ENCODE results near the gene FOSL2. TPM values are rescaled to one million over a fixed set of nuclear protein-coding genes. Genes with fewer than 3 reads are reported as not detected.
A peak's percentile ranks its signal among the peaks of the same experiment; 100 is the strongest.

The FOSL2 gene
- polyA plus RNA-seq (2013, experiment 1 of 2): 1.4 TPM
- 1.0 TPM for polyA plus RNA-seq (2013, experiment 2 of 2)

GRCh38 chr2:28392297-28393113 is at the start of gene FOSL2:
TSS of gene FOSL2 (plus strand) at chr2:28392858. CDS start at chr2:28393721, 863 bp downstream.
- Histone ChIP-seq H3K9ac (ENCODE audit: low read depth, low read length) (peak within 1 kb of the TSS; percentile 73), H3K4me1 (ENCODE audit: insufficient read depth, low read length) (peaks cover 30% of the 10 kb centered on the region), H3K36me3 (ENCODE audit: insufficient read depth, low read length) (no peaks in the 10 kb centered on the region), H3K27me3 (ENCODE audit: insufficient read depth, low read length) (peaks cover 65% of the 10 kb centered on the region), H3K4me3 (ENCODE audit: low read length) (peak within 1 kb of the TSS; percentile 72), H3K27ac (ENCODE audit: low read depth, low read length) (peak within 1 kb of the TSS; percentile 82), H3K9me3 (ENCODE audit: insufficient read depth, low read depth, low read length) (no peaks in the 10 kb centered on the region)
- WGBS: under 1% methylated on average over 86 of the region's 93 CpGs

- no peaks in the 10 kb centered on the region for H3K36me3 ChIP-seq (ENCODE audit: insufficient read depth, low read length)
- no peaks in the 10 kb centered on the region for H3K9me3 ChIP-seq (ENCODE audit: insufficient read depth, low read depth, low read length)
- no peak overlapping the region for H3K4me3 ChIP-seq (ENCODE audit: low read length)
- no peaks in the 10 kb centered on the region for H3K27me3 ChIP-seq (ENCODE audit: insufficient read depth, low read length)
- H3K9ac ChIP-seq (ENCODE audit: low read depth, low read length): no peak overlapping the region
- H3K4me1 ChIP-seq (ENCODE audit: insufficient read depth, low read length): peaks cover 24% of the 10 kb centered on the region
- no peak overlapping the region for H3K27ac ChIP-seq (ENCODE audit: low read depth, low read length)
- 85% methylated on average over 3 of the region's 5 CpGs for WGBS
Observed at GRCh38 chr2:28343184-28343942, 49.3 kb upstream of the FOSL2 start.

- Histone ChIP-seq H3K4me1 (ENCODE audit: insufficient read depth, low read length) (peaks cover 17% of the 10 kb centered on the region), H3K4me3 (ENCODE audit: low read length) (no peak overlapping the region), H3K27ac (ENCODE audit: low read depth, low read length) (no peak overlapping the region), H3K9me3 (ENCODE audit: insufficient read depth, low read depth, low read length) (no peaks in the 10 kb centered on the region), H3K36me3 (ENCODE audit: insufficient read depth, low read length) (no peaks in the 10 kb centered on the region), H3K9ac (ENCODE audit: low read depth, low read length) (no peak overlapping the region), H3K27me3 (ENCODE audit: insufficient read depth, low read length) (no peaks in the 10 kb centered on the region)
- 91% methylated on average over 20 of the region's 20 CpGs for WGBS
Observed at GRCh38 chr2:28343971-28344715, 48.5 kb upstream of the FOSL2 start.

GRCh38 chr2:28344756-28345373 is 47.8 kb upstream of the FOSL2 start:
- Histone ChIP-seq H3K4me3 (ENCODE audit: low read length) (no peak overlapping the region), H3K36me3 (ENCODE audit: insufficient read depth, low read length) (no peaks in the 10 kb centered on the region), H3K9ac (ENCODE audit: low read depth, low read length) (no peak overlapping the region), H3K9me3 (ENCODE audit: insufficient read depth, low read depth, low read length) (no peaks in the 10 kb centered on the region), H3K4me1 (ENCODE audit: insufficient read depth, low read length) (peaks cover 17% of the 10 kb centered on the region), H3K27ac (ENCODE audit: low read depth, low read length) (no peak overlapping the region), H3K27me3 (ENCODE audit: insufficient read depth, low read length) (no peaks in the 10 kb centered on the region)
- 91% methylated on average over 30 of the region's 30 CpGs for WGBS

- no peak overlapping the region for H3K27ac ChIP-seq (ENCODE audit: low read depth, low read length)
- no peak overlapping the region for H3K4me3 ChIP-seq (ENCODE audit: low read length)
- H3K9ac ChIP-seq (ENCODE audit: low read depth, low read length): no peak overlapping the region
- no peaks in the 10 kb centered on the region for H3K27me3 ChIP-seq (ENCODE audit: insufficient read depth, low read length)
- no peaks in the 10 kb centered on the region for H3K9me3 ChIP-seq (ENCODE audit: insufficient read depth, low read depth, low read length)
- WGBS: 93% methylated on average over 8 of the region's 8 CpGs
- peaks cover 17% of the 10 kb centered on the region for H3K4me1 ChIP-seq (ENCODE audit: insufficient read depth, low read length)
- H3K36me3 ChIP-seq (ENCODE audit: insufficient read depth, low read length): no peaks in the 10 kb centered on the region
Observed at GRCh38 chr2:28345619-28346018, 47.0 kb upstream of the FOSL2 start.

GRCh38 chr2:28346587-28346986 is 46.1 kb upstream of the FOSL2 start:
- Histone ChIP-seq H3K9ac (ENCODE audit: low read depth, low read length) (no peak overlapping the region), H3K27me3 (ENCODE audit: insufficient read depth, low read length) (no peaks in the 10 kb centered on the region), H3K4me1 (ENCODE audit: insufficient read depth, low read length) (peaks cover 17% of the 10 kb centered on the region), H3K9me3 (ENCODE audit: insufficient read depth, low read depth, low read length) (no peaks in the 10 kb centered on the region), H3K4me3 (ENCODE audit: low read length) (no peak overlapping the region), H3K27ac (ENCODE audit: low read depth, low read length) (no peak overlapping the region), H3K36me3 (ENCODE audit: insufficient read depth, low read length) (no peaks in the 10 kb centered on the region)
- WGBS: 91% methylated on average over 6 of the region's 6 CpGs

GRCh38 chr2:28347193-28347592 is 45.5 kb upstream of the FOSL2 start:
- H3K9ac ChIP-seq (ENCODE audit: low read depth, low read length): no peak overlapping the region
- H3K27me3 ChIP-seq (ENCODE audit: insufficient read depth, low read length): no peaks in the 10 kb centered on the region
- H3K4me3 ChIP-seq (ENCODE audit: low read length): no peak overlapping the region
- peaks cover 16% of the 10 kb centered on the region for H3K4me1 ChIP-seq (ENCODE audit: insufficient read depth, low read length)
- H3K9me3 ChIP-seq (ENCODE audit: insufficient read depth, low read depth, low read length): no peaks in the 10 kb centered on the region
- no peak overlapping the region for H3K27ac ChIP-seq (ENCODE audit: low read depth, low read length)
- 93% methylated on average over 6 of the region's 6 CpGs for WGBS
- no peaks in the 10 kb centered on the region for H3K36me3 ChIP-seq (ENCODE audit: insufficient read depth, low read length)

GRCh38 chr2:28347596-28347995 is 45.1 kb upstream of the FOSL2 start:
- no peak overlapping the region for H3K4me3 ChIP-seq (ENCODE audit: low read length)
- no peak overlapping the region for H3K27ac ChIP-seq (ENCODE audit: low read depth, low read length)
- WGBS: 91% methylated on average over 9 of the region's 9 CpGs
- no peaks in the 10 kb centered on the region for H3K36me3 ChIP-seq (ENCODE audit: insufficient read depth, low read length)
- no peaks in the 10 kb centered on the region for H3K27me3 ChIP-seq (ENCODE audit: insufficient read depth, low read length)
- no peaks in the 10 kb centered on the region for H3K9me3 ChIP-seq (ENCODE audit: insufficient read depth, low read depth, low read length)
- no peak overlapping the region for H3K9ac ChIP-seq (ENCODE audit: low read depth, low read length)
- H3K4me1 ChIP-seq (ENCODE audit: insufficient read depth, low read length): peaks cover 12% of the 10 kb centered on the region

- Histone ChIP-seq H3K4me1 (ENCODE audit: insufficient read depth, low read length) (peaks cover 6% of the 10 kb centered on the region; the same call in 1 of the 2 replicates), H3K9me3 (ENCODE audit: insufficient read depth, low read depth, low read length) (no peaks in the 10 kb centered on the region), H3K27ac (ENCODE audit: low read depth, low read length) (no peak overlapping the region), H3K4me3 (ENCODE audit: low read length) (no peak overlapping the region), H3K27me3 (ENCODE audit: insufficient read depth, low read length) (no peaks in the 10 kb centered on the region), H3K36me3 (ENCODE audit: insufficient read depth, low read length) (no peaks in the 10 kb centered on the region), H3K9ac (ENCODE audit: low read depth, low read length) (no peak overlapping the region)
- 89% methylated on average over 9 of the region's 10 CpGs for WGBS
Observed at GRCh38 chr2:28348149-28348567, 44.5 kb upstream of the FOSL2 start.

- Histone ChIP-seq H3K36me3 (ENCODE audit: insufficient read depth, low read length) (no peaks in the 10 kb centered on the region), H3K9me3 (ENCODE audit: insufficient read depth, low read depth, low read length) (no peaks in the 10 kb centered on the region), H3K9ac (ENCODE audit: low read depth, low read length) (no peak overlapping the region), H3K27me3 (ENCODE audit: insufficient read depth, low read length) (no peaks in the 10 kb centered on the region), H3K4me3 (ENCODE audit: low read length) (no peak overlapping the region), H3K4me1 (ENCODE audit: insufficient read depth, low read length) (no peaks in the 10 kb centered on the region), H3K27ac (ENCODE audit: low read depth, low read length) (no peak overlapping the region)
- 95% methylated on average over 11 of the region's 11 CpGs for WGBS
Observed at GRCh38 chr2:28348921-28349320, 43.7 kb upstream of the FOSL2 start.
